ENCODE results near the gene MMP24.
"Not testable (repeated sequence)": the region's sequence is repeated elsewhere in the genome, so short reads cannot be mapped to it uniquely, and the experiment has no call there.

MMP24 gene

GRCh38 chr20:35246723-35247122, 20.2 kb downstream of the MMP24 start:
- no peaks in the 10 kb centered on the region for H3K27me3 ChIP-seq (ENCODE audit: low read depth, low read length)
- H3K36me3 ChIP-seq (ENCODE audit: control insufficient read depth in 1 of 2, insufficient read depth in 2 of 2, low read length in 2 of 2), result peaks cover 0 to 6% of the 10 kb centered on the region in 2 donors
- H3K4me3 ChIP-seq (ENCODE audit: low read depth in 1 of 2, low read length in 2 of 2), result no peak overlapping the region
- no peaks in the 10 kb centered on the region for H3K9me3 ChIP-seq (ENCODE audit: control insufficient read depth in 1 of 2, low read length in 2 of 2)
- no peaks in the 10 kb centered on the region for H3K4me1 ChIP-seq (ENCODE audit: control insufficient read depth in 1 of 2, insufficient read depth in 2 of 2, low read length in 2 of 2)
- no peak overlapping the region for H3K27ac ChIP-seq (ENCODE audit: low read length)

GRCh38 chr20:35248641-35249475, 22.4 kb downstream of the MMP24 start:
- H3K4me1 ChIP-seq (ENCODE audit: control insufficient read depth in 1 of 2, insufficient read depth in 2 of 2, low read length in 2 of 2), result no peaks in the 10 kb centered on the region
- H3K9me3 ChIP-seq (ENCODE audit: control insufficient read depth in 1 of 2, low read length in 2 of 2), result no peaks in the 10 kb centered on the region
- H3K27me3 ChIP-seq (ENCODE audit: low read depth, low read length), result no peaks in the 10 kb centered on the region
- H3K27ac ChIP-seq (ENCODE audit: low read length), result no peak overlapping the region
- no peak overlapping the region for H3K4me3 ChIP-seq (ENCODE audit: low read depth in 1 of 2, low read length in 2 of 2)
- peaks cover 0 to 6% of the 10 kb centered on the region in 2 donors for H3K36me3 ChIP-seq (ENCODE audit: control insufficient read depth in 1 of 2, insufficient read depth in 2 of 2, low read length in 2 of 2)

- Histone ChIP-seq H3K4me3 (ENCODE audit: low read depth in 1 of 2, low read length in 2 of 2) (no peak overlapping the region), H3K27me3 (ENCODE audit: low read depth, low read length) (no peaks in the 10 kb centered on the region), H3K27ac (ENCODE audit: low read length) (no peak overlapping the region), H3K9me3 (ENCODE audit: control insufficient read depth in 1 of 2, low read length in 2 of 2) (no peaks in the 10 kb centered on the region), H3K4me1 (ENCODE audit: control insufficient read depth in 1 of 2, insufficient read depth in 2 of 2, low read length in 2 of 2) (no peaks in the 10 kb centered on the region), H3K36me3 (ENCODE audit: control insufficient read depth in 1 of 2, insufficient read depth in 2 of 2, low read length in 2 of 2) (peaks cover 0 to 11% of the 10 kb centered on the region in 2 donors)
These were observed 25.1 kb downstream of the MMP24 start for GRCh38 chr20:35251613-35251940.

GRCh38 chr20:35252037-35252461, 25.6 kb downstream of the MMP24 start:
- Histone ChIP-seq H3K9me3 (ENCODE audit: control insufficient read depth in 1 of 2, low read length in 2 of 2) (no peaks in the 10 kb centered on the region), H3K4me3 (ENCODE audit: low read depth in 1 of 2, low read length in 2 of 2) (no peak overlapping the region), H3K27ac (ENCODE audit: low read length) (no peak overlapping the region), H3K4me1 (ENCODE audit: control insufficient read depth in 1 of 2, insufficient read depth in 2 of 2, low read length in 2 of 2) (no peaks in the 10 kb centered on the region), H3K27me3 (ENCODE audit: low read depth, low read length) (no peaks in the 10 kb centered on the region), H3K36me3 (ENCODE audit: control insufficient read depth in 1 of 2, insufficient read depth in 2 of 2, low read length in 2 of 2) (peaks cover 0 to 11% of the 10 kb centered on the region in 2 donors)

GRCh38 chr20:35252598-35252997, 26.1 kb downstream of the MMP24 start:
- not testable (repeated sequence) for H3K9me3 ChIP-seq (ENCODE audit: control insufficient read depth in 1 of 2, low read length in 2 of 2); H3K27me3 ChIP-seq (ENCODE audit: low read depth, low read length); H3K36me3 ChIP-seq (ENCODE audit: control insufficient read depth in 1 of 2, insufficient read depth in 2 of 2, low read length in 2 of 2); H3K4me1 ChIP-seq (ENCODE audit: control insufficient read depth in 1 of 2, insufficient read depth in 2 of 2, low read length in 2 of 2); H3K27ac ChIP-seq (ENCODE audit: low read length); H3K4me3 ChIP-seq (ENCODE audit: low read depth in 1 of 2, low read length in 2 of 2)

- Histone ChIP-seq H3K36me3 (ENCODE audit: control insufficient read depth in 1 of 2, insufficient read depth in 2 of 2, low read length in 2 of 2) (peaks cover 0 to 5% of the 10 kb centered on the region in 2 donors), H3K27ac (ENCODE audit: low read length) (no peak overlapping the region), H3K27me3 (ENCODE audit: low read depth, low read length) (no peaks in the 10 kb centered on the region), H3K4me1 (ENCODE audit: control insufficient read depth in 1 of 2, insufficient read depth in 2 of 2, low read length in 2 of 2) (no peaks in the 10 kb centered on the region), H3K9me3 (ENCODE audit: control insufficient read depth in 1 of 2, low read length in 2 of 2) (no peaks in the 10 kb centered on the region), H3K4me3 (ENCODE audit: low read depth in 1 of 2, low read length in 2 of 2) (no peak overlapping the region)
These were observed 26.5 kb downstream of the MMP24 start for GRCh38 chr20:35253010-35253409.

- Histone ChIP-seq H3K9me3 (ENCODE audit: control insufficient read depth in 1 of 2, low read length in 2 of 2) (no peaks in the 10 kb centered on the region), H3K4me3 (ENCODE audit: low read depth in 1 of 2, low read length in 2 of 2) (no peak overlapping the region), H3K27ac (ENCODE audit: low read length) (no peak overlapping the region), H3K36me3 (ENCODE audit: control insufficient read depth in 1 of 2, insufficient read depth in 2 of 2, low read length in 2 of 2) (peaks cover 0 to 5% of the 10 kb centered on the region in 2 donors), H3K4me1 (ENCODE audit: control insufficient read depth in 1 of 2, insufficient read depth in 2 of 2, low read length in 2 of 2) (no peaks in the 10 kb centered on the region), H3K27me3 (ENCODE audit: low read depth, low read length) (no peaks in the 10 kb centered on the region)
These were observed 28.0 kb downstream of the MMP24 start for GRCh38 chr20:35254448-35254999.

- Histone ChIP-seq H3K4me1 (ENCODE audit: control insufficient read depth in 1 of 2, insufficient read depth in 2 of 2, low read length in 2 of 2) (no peaks in the 10 kb centered on the region), H3K9me3 (ENCODE audit: control insufficient read depth in 1 of 2, low read length in 2 of 2) (no peaks in the 10 kb centered on the region), H3K27ac (ENCODE audit: low read length) (no peak overlapping the region), H3K4me3 (ENCODE audit: low read depth in 1 of 2, low read length in 2 of 2) (no peak overlapping the region), H3K27me3 (ENCODE audit: low read depth, low read length) (no peaks in the 10 kb centered on the region), H3K36me3 (ENCODE audit: control insufficient read depth in 1 of 2, insufficient read depth in 2 of 2, low read length in 2 of 2) (peaks cover 0 to 5% of the 10 kb centered on the region in 2 donors)
These were observed 30.9 kb downstream of the MMP24 start for GRCh38 chr20:35257175-35257909.

GRCh38 chr20:35260426-35260825, 33.9 kb downstream of the MMP24 start:
- no peak overlapping the region for H3K27ac ChIP-seq (ENCODE audit: low read length)
- peaks cover 0 to 5% of the 10 kb centered on the region in 2 donors for H3K36me3 ChIP-seq (ENCODE audit: control insufficient read depth in 1 of 2, insufficient read depth in 2 of 2, low read length in 2 of 2)
- peaks cover 8 to 10% of the 10 kb centered on the region in 2 donors for H3K4me1 ChIP-seq (ENCODE audit: control insufficient read depth in 1 of 2, insufficient read depth in 2 of 2, low read length in 2 of 2)

GRCh38 chr20:35262321-35262720, 35.8 kb downstream of the MMP24 start:
- H3K4me3 ChIP-seq (ENCODE audit: low read depth in 1 of 2, low read length in 2 of 2); H3K36me3 ChIP-seq (ENCODE audit: control insufficient read depth in 1 of 2, insufficient read depth in 2 of 2, low read length in 2 of 2); H3K27ac ChIP-seq (ENCODE audit: low read length); H3K4me1 ChIP-seq (ENCODE audit: control insufficient read depth in 1 of 2, insufficient read depth in 2 of 2, low read length in 2 of 2); H3K27me3 ChIP-seq (ENCODE audit: low read depth, low read length); H3K9me3 ChIP-seq (ENCODE audit: control insufficient read depth in 1 of 2, low read length in 2 of 2): not testable (repeated sequence)

More at GRCh38 chr20:35260426-35260825, 33.9 kb downstream of the MMP24 start:
- no peak overlapping the region for H3K4me3 ChIP-seq (ENCODE audit: low read depth in 1 of 2, low read length in 2 of 2)
- H3K9me3 ChIP-seq (ENCODE audit: control insufficient read depth in 1 of 2, low read length in 2 of 2), result no peaks in the 10 kb centered on the region
- H3K27me3 ChIP-seq (ENCODE audit: low read depth, low read length), result no peaks in the 10 kb centered on the region

- H3K4me1 ChIP-seq (ENCODE audit: control insufficient read depth in 1 of 2, insufficient read depth in 2 of 2, low read length in 2 of 2); H3K36me3 ChIP-seq (ENCODE audit: control insufficient read depth in 1 of 2, insufficient read depth in 2 of 2, low read length in 2 of 2); H3K27me3 ChIP-seq (ENCODE audit: low read depth, low read length); H3K9me3 ChIP-seq (ENCODE audit: control insufficient read depth in 1 of 2, low read length in 2 of 2); H3K4me3 ChIP-seq (ENCODE audit: low read depth in 1 of 2, low read length in 2 of 2): not testable (repeated sequence)
- peak overlapping the region; percentile 53 for H3K27ac ChIP-seq (ENCODE audit: low read length)
These were observed 36.4 kb downstream of the MMP24 start for GRCh38 chr20:35262731-35263531.

Data from muscle layer of duodenum (tissue), 2 donors.